GM20000 (cell line): ENCODE data around the gene NID2.

ENCODE experiments used
- DNase-seq: peaks from one replicate; pipeline ENCODE4 v3.0.0; 2012; ENCODE audit warnings: low spot score
- CTCF ChIP-seq: IDR thresholded peaks from 2 replicates; pipeline ENCODE4 v1.5.1; 2012; ENCODE audit warnings: mild to moderate bottlenecking, control low read depth; ENCODE audit errors: extremely low read depth, missing control alignments

The NID2 gene

GRCh38 chr14:52052288-52052943 lies 16.4 kb downstream of the NID2 start:
- DNase-seq, result no peak
- TF ChIP-seq CTCF, result no peak

- no peak for TF ChIP-seq CTCF
- DNase-seq, result no peak
These were observed 17.0 kb downstream of the NID2 start for GRCh38 chr14:52051871-52052270.

GRCh38 chr14:52051251-52051650 lies 17.6 kb downstream of the NID2 start:
- no peak for TF ChIP-seq CTCF
- no peak for DNase-seq

- no peak for TF ChIP-seq CTCF
- no peak for DNase-seq
These were observed 18.9 kb downstream of the NID2 start for GRCh38 chr14:52049721-52050588.

- no peak for TF ChIP-seq CTCF
- DNase-seq, result no peak
These were observed 19.6 kb downstream of the NID2 start for GRCh38 chr14:52049271-52049670.

- TF ChIP-seq CTCF, result no peak
- DNase-seq, result no peak
These were observed 20.1 kb downstream of the NID2 start for GRCh38 chr14:52048641-52049204.

- DNase-seq, result no peak
- TF ChIP-seq CTCF, result no peak
These were observed 20.7 kb downstream of the NID2 start for GRCh38 chr14:52048116-52048515.
